HepG2 (cell line): ENCODE data around the gene DHRS4L2. TPM values are rescaled to one million over a fixed set of nuclear protein-coding genes. Genes with fewer than 3 reads are reported as not detected.

Source experiments
- ARNT2 ChIP-seq: sonication (generic); formaldehyde crosslinking; IDR thresholded peaks from 2 replicates; pipeline ENCODE4 v1.8.0; 2022; ENCODE audit warnings: mild to moderate bottlenecking, low read depth, missing genetic modification reagents, moderate library complexity
- CCDC6 ChIP-seq: sonication (generic); formaldehyde crosslinking; IDR thresholded peaks from 2 replicates; pipeline ENCODE4 v1.8.1; 2022; ENCODE audit warnings: mild to moderate bottlenecking, missing genetic modification reagents, moderate library complexity
- DNMT1 ChIP-seq: sonication (generic); formaldehyde crosslinking; IDR thresholded peaks from 2 replicates; pipeline ENCODE4 v1.5.1; 2020; ENCODE audit warnings: mild to moderate bottlenecking, missing genetic modification reagents
- FOXA1 ChIP-seq, 2 experiments: fragments of 450-650 bp in 1 of 2; sonication (generic) in 1 of 2; formaldehyde crosslinking in 1 of 2; IDR thresholded peaks; 2 replicates each; pipeline versions ENCODE4 v1.4.0 to v1.6.1; 2016 to 2020; ENCODE audit warnings: missing genetic modification reagents in 1 of 2
- HBP1 ChIP-seq: IDR thresholded peaks from 2 replicates; pipeline ENCODE4 v1.6.1; 2016; ENCODE audit warnings: low read depth, control low read depth
- HDAC1 ChIP-seq: sonication (generic); formaldehyde crosslinking; IDR thresholded peaks from 2 replicates; pipeline ENCODE4 v1.5.1; 2020; ENCODE audit warnings: mild to moderate bottlenecking, missing genetic modification reagents
- HNRNPK ChIP-seq: fragments of 200-400 bp; formaldehyde crosslinking; IDR thresholded peaks from 2 replicates; pipeline ENCODE4 v1.6.1; 2018; ENCODE audit warnings: low read length, low read depth, moderate library complexity, mild to moderate bottlenecking; ENCODE audit not compliant: poor library complexity, severe bottlenecking
- HOXA3 ChIP-seq: sonication (generic); formaldehyde crosslinking; IDR thresholded peaks from 2 replicates; pipeline ENCODE4 v1.5.0; 2020; ENCODE audit warnings: missing genetic modification reagents
- MIER2 ChIP-seq: IDR thresholded peaks from 2 replicates; pipeline ENCODE4 v1.6.1; 2016; ENCODE audit warnings: missing biosample characterization, missing genetic modification reagents
- RAD51 ChIP-seq: fragments of 450-650 bp; IDR thresholded peaks from 2 replicates; pipeline ENCODE4 v1.6.1; 2016; ENCODE audit warnings: borderline replicate concordance
- RBAK ChIP-seq: sonication (generic); formaldehyde crosslinking; IDR thresholded peaks from 2 replicates; pipeline ENCODE4 v1.5.1; 2020; ENCODE audit warnings: mild to moderate bottlenecking, missing genetic modification reagents
- SRSF1 ChIP-seq: fragments of 200-400 bp; formaldehyde crosslinking; optimal IDR thresholded peaks from 2 replicates; pipeline ENCODE3; 2017; ENCODE audit warnings: mild to moderate bottlenecking, low read depth, low read length, moderate library complexity
- SUZ12 ChIP-seq: fragments of 150-350 bp; IDR thresholded peaks from 2 replicates; pipeline ENCODE4 v1.6.1; 2014; ENCODE audit warnings: low read depth, low read length
- TEAD3 ChIP-seq: optimal IDR thresholded peaks from 2 replicates; pipeline ENCODE3; 2016; ENCODE audit warnings: borderline replicate concordance
- TP53 ChIP-seq: sonication (generic); formaldehyde crosslinking; conservative IDR thresholded peaks from 2 replicates; pipeline ENCODE4 v1.4.0; 2020; ENCODE audit warnings: missing genetic modification reagents
- XBP1 ChIP-seq: sonication (generic); formaldehyde crosslinking; IDR thresholded peaks from 2 replicates; pipeline ENCODE4 v1.5.0; 2020; ENCODE audit warnings: missing genetic modification reagents
- ZFAT ChIP-seq: sonication (generic); formaldehyde crosslinking; conservative IDR thresholded peaks from 2 replicates; pipeline ENCODE4 v1.8.1; 2023; ENCODE audit warnings: missing genetic modification reagents, inconsistent platforms
- ZNF101 ChIP-seq: sonication (generic); formaldehyde crosslinking; IDR thresholded peaks from 2 replicates; pipeline ENCODE4 v1.4.0; 2020; ENCODE audit warnings: mild to moderate bottlenecking, low read depth, missing genetic modification reagents, borderline replicate concordance
- ZNF230 ChIP-seq: sonication (generic); formaldehyde crosslinking; IDR thresholded peaks from 2 replicates; pipeline ENCODE4 v1.4.0; 2020; ENCODE audit warnings: mild to moderate bottlenecking, missing genetic modification reagents
- polyA plus RNA-seq, 8 experiments: library from polyadenylated mRNA; depleted of rRNA in 3 of 8; stranded (reverse) in 7 of 8; unstranded in 1 of 8; fragments of >200 nt; fragmentation: Illumina TruSeq in 4 of 8; extraction: Trizol in 4 of 8; gene quantifications; 2 replicates each; pipeline versions ENCODE4 v1.2.1 to v1.2.3, GENCODE V29; 2011 to 2016; ENCODE audit warnings: low read depth in 4 of 8, missing spikeins in 1 of 8, mixed read lengths in 1 of 8; ENCODE audit not compliant: insufficient read depth in 1 of 8
- total RNA-seq, 5 experiments: library from RNA; depleted of rRNA; stranded (reverse); fragments of >200 nt; fragmentation: Illumina TruSeq; extraction: Trizol; gene quantifications; 2 replicates each; pipeline ENCODE4 v1.2.3, GENCODE V29; 2016; ENCODE audit warnings: low read depth in 1 of 5
- TF ChIP-seq, protein P1 (sequence below): sonication (generic); formaldehyde crosslinking; conservative IDR thresholded peaks from 2 replicates; pipeline ENCODE4 v1.4.0; 2020; ENCODE audit warnings: mild to moderate bottlenecking, missing genetic modification reagents, moderate library complexity
- TF ChIP-seq, protein P2 (sequence below): sonication (generic); formaldehyde crosslinking; IDR thresholded peaks from 2 replicates; pipeline ENCODE4 v1.4.0; 2020; ENCODE audit warnings: missing genetic modification reagents, low read depth, mild to moderate bottlenecking, borderline replicate concordance

DHRS4L2 gene
- total and polyA plus RNA-seq, 2 of the 13 experiments (the other 11 are each of a cell fraction or from before 2014, with no cell fraction given) = 24.7 to 38.2 TPM

- TF ChIP-seq HBP1 (CRISPR knock-in tag) (peak; percentile 72; the same call in 1 of the 2 replicates), ZNF230 (0 out of 2 replicates have a peak, but pooled peaks have one; percentile 82), XBP1 (CRISPR knock-in tag) (no peak), HOXA3 (CRISPR knock-in tag) (peak; percentile 65; the same call in 1 of the 2 replicates), RAD51 (no peak), MIER2 (CRISPR knock-in tag) (peak; percentile 57), ARNT2 (peak; percentile 86), DNMT1 (CRISPR knock-in tag) (no peak; the same call in 1 of the 2 replicates), SRSF1 (no peak), SUZ12 (no peak), FOXA1 (IDR thresholded peaks at IDR 0.05) (no peak), FOXA1 (CRISPR knock-in tag; IDR thresholded peaks at IDR 0.05) (0 out of 2 replicates have a peak, but pooled peaks have one; percentile 33), CCDC6 (CRISPR knock-in tag) (no peak), ZNF101 (CRISPR knock-in tag) (peak; percentile 64; the same call in 1 of the 2 replicates), HDAC1 (peak; percentile 87), TP53 (no peak), RBAK (CRISPR knock-in tag) (0 out of 2 replicates have a peak, but pooled peaks have one; percentile 24), ZFAT (CRISPR knock-in tag) (no peak), TEAD3 (peak; percentile 77), HNRNPK (peak; percentile 62)
- TF ChIP-seq, protein P1, sequence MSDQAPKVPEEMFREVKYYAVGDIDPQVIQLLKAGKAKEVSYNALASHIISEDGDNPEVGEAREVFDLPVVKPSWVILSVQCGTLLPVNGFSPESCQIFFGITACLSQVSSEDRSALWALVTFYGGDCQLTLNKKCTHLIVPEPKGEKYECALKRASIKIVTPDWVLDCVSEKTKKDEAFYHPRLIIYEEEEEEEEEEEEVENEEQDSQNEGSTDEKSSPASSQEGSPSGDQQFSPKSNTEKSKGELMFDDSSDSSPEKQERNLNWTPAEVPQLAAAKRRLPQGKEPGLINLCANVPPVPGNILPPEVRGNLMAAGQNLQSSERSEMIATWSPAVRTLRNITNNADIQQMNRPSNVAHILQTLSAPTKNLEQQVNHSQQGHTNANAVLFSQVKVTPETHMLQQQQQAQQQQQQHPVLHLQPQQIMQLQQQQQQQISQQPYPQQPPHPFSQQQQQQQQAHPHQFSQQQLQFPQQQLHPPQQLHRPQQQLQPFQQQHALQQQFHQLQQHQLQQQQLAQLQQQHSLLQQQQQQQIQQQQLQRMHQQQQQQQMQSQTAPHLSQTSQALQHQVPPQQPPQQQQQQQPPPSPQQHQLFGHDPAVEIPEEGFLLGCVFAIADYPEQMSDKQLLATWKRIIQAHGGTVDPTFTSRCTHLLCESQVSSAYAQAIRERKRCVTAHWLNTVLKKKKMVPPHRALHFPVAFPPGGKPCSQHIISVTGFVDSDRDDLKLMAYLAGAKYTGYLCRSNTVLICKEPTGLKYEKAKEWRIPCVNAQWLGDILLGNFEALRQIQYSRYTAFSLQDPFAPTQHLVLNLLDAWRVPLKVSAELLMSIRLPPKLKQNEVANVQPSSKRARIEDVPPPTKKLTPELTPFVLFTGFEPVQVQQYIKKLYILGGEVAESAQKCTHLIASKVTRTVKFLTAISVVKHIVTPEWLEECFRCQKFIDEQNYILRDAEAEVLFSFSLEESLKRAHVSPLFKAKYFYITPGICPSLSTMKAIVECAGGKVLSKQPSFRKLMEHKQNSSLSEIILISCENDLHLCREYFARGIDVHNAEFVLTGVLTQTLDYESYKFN (CRISPR knock-in tag) = peak; percentile 55; the same call in 1 of the 2 replicates
- TF ChIP-seq, protein P2, sequence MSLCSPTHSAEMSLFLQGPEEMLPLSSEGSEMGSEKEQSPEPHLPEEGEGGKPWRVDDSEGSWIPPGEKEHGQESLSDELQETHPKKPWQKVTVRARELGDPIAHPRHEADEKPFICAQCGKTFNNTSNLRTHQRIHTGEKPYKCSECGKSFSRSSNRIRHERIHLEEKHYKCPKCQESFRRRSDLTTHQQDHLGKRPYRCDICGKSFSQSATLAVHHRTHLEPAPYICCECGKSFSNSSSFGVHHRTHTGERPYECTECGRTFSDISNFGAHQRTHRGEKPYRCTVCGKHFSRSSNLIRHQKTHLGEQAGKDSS (CRISPR knock-in tag) = peak; percentile 81; the same call in 1 of the 2 replicates
These were observed 47.6 kb downstream of the DHRS4L2 start (continued) for GRCh38 chr14:24036169-24036962.
